ENCODE measurements around the gene RARS1. TPM values are rescaled to one million over a fixed set of nuclear protein-coding genes. Genes with fewer than 3 reads are reported as not detected.

The RARS1 gene
- total RNA-seq, 1 donor from 2014 or later, result 56.6 TPM

DNA sequence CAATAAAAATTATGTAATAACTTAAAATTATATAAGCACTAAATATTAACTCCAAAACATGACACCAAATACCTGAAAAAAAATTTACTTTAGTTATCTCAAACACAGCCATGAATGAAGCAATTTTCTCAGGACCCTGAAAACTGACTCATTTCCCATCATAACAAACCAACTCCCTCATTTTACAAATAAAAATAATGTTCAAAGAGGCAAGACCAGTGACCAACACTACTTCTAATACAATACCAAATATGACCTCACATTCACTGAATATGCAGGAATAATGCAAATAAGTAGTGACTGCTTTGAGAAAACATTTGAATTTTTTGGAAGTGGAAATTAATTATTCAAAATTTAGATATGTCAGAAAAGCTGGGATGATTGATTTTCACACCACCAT, 64.4 kb downstream of the RARS1 start:
- no peak for TF ChIP-seq CTCF (IDR thresholded peaks at IDR 0.05)

GRCh38 chr5:168552146-168552545, 65.9 kb downstream of the RARS1 start:
- DNase-seq (no peak), ATAC-seq (no peak)
- no peak overlapping the region for H3K27ac ChIP-seq
- H3K4me1 ChIP-seq, result no peaks in the 10 kb centered on the region
- intact Hi-C loops (cut with DNase I), result no loop called here
- TF ChIP-seq CTCF (IDR thresholded peaks at IDR 0.05), result no peak
- no peaks in the 10 kb centered on the region for H3K27me3 ChIP-seq
- peaks cover 40% of the 10 kb centered on the region for H3K36me3 ChIP-seq
- H3K9me3 ChIP-seq, result no peaks in the 10 kb centered on the region
- no peak overlapping the region for H3K4me3 ChIP-seq

More for the DNA sequence above, 64.4 kb downstream of the RARS1 start:
- no peak overlapping the region for H3K27ac ChIP-seq
- no peaks in the 10 kb centered on the region for H3K9me3 ChIP-seq
- H3K4me3 ChIP-seq, result no peak overlapping the region
- intact Hi-C loops (cut with DNase I), result no loop called here
- DNase-seq (no peak), ATAC-seq (no peak)
- no peaks in the 10 kb centered on the region for H3K27me3 ChIP-seq
- peaks cover 26% of the 10 kb centered on the region for H3K36me3 ChIP-seq
- H3K4me1 ChIP-seq, result no peaks in the 10 kb centered on the region

DNA sequence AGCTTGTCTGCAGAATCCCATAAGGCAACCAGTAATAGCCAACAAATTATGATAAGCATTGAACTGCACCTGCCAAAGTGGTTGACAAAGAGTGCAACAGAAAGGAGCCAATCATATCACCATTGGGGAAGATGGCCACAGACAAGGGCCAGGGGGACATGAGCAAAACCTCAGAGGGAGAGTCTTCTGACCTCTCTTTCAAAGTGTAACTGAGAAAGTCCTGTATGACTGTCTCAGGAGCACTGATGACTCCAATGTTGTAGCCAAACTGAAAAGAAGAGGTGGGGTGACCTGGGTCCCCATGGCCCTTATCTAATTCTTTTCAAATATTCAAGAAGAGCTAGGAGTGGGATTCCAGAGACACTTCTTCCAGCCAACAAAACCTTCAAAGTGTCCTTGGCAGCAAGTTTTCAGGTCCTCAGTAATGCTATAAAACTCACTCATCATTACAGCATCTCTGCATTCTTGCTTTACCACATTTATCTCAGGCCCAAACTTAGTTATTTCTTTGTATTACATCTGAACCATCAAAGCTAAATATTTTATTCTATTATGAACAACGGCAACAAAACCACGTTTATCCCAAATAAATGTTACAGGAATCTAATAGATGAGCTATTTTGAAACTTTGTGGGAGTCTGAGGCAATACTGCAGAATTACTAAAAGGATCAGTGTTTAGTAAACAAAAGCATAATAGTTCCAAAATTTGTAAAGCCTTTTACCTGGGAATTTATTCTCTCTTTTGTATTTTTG, 67.3 kb downstream of the RARS1 start:
- no peaks in the 10 kb centered on the region for H3K4me1 ChIP-seq
- no peak for TF ChIP-seq CTCF (IDR thresholded peaks at IDR 0.05)
- no peaks in the 10 kb centered on the region for H3K9me3 ChIP-seq
- DNase-seq, result no peak
- no peak overlapping the region for H3K4me3 ChIP-seq
- ATAC-seq, result no peak
- H3K27ac ChIP-seq, result no peak overlapping the region
- H3K36me3 ChIP-seq, result peaks cover 54% of the 10 kb centered on the region
- intact Hi-C loops (cut with DNase I), result no loop called here
- H3K27me3 ChIP-seq, result no peaks in the 10 kb centered on the region

- Histone ChIP-seq H3K27ac (no peak overlapping the region), H3K4me1 (no peaks in the 10 kb centered on the region), H3K9me3 (no peaks in the 10 kb centered on the region), H3K36me3 (peaks cover 81% of the 10 kb centered on the region), H3K4me3 (no peak overlapping the region), H3K27me3 (no peaks in the 10 kb centered on the region)
- no peak for TF ChIP-seq CTCF (IDR thresholded peaks at IDR 0.05)
- intact Hi-C loops (cut with DNase I), result no loop called here
- ATAC-seq, result no peak
- no peak for DNase-seq
Measured at GRCh38 chr5:168557389-168557788, 71.1 kb downstream of the RARS1 start.

GRCh38 chr5:168562279-168562678, 76.0 kb downstream of the RARS1 start:
- intact Hi-C loops (cut with DNase I), result no loop called here
- H3K36me3 ChIP-seq, result peaks cover 79% of the 10 kb centered on the region
- no peaks in the 10 kb centered on the region for H3K4me1 ChIP-seq
- no peak overlapping the region for H3K27ac ChIP-seq
- no peak for TF ChIP-seq CTCF (IDR thresholded peaks at IDR 0.05)
- no peak overlapping the region for H3K4me3 ChIP-seq
- DNase-seq (no peak), ATAC-seq (no peak)
- no peaks in the 10 kb centered on the region for H3K27me3 ChIP-seq
- no peaks in the 10 kb centered on the region for H3K9me3 ChIP-seq

All from upper lobe of right lung (tissue), 1 donor.